ENCODE data around the gene ARL5A.
A peak's percentile ranks its signal among the peaks of the same experiment; 100 is the strongest.

ARL5A gene

DNA sequence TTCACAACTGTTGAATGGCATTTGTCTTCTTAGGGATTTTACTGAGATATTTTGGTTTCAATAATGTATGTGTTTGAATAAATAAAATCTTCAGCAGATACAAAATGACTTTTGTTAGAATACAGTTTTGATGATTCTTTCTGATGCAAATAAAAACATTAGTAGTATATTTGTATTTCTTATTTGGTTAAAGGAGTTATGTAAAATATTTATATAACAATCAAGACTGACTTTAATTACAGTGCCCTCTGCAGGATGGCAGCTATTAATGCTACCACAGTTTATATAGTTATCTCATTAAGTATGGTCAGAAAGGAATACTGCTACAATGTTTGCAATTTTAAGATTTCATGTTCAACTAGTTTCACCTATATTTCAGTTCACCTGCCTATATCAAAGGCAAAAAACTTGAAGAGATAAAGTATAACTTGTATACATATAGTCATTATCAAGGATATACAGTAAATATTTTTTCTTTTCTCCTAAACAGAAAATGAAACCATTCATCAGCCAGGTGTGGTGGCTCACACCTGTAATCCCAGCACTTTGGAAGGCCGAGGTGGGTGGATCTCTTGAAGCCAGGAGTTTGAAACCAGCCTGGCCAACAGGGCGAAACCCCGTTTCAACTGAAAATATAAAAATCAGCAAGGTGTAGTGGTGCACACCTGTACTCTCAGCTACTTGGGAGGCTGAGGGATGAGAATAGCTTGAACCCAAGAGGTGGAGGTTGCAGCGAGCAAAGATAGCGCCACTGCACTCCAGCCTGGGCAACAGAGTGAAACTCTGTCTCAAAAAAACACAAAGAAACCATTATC lies 19.8 kb downstream of the ARL5A start:
- TF ChIP-seq, protein P1, sequence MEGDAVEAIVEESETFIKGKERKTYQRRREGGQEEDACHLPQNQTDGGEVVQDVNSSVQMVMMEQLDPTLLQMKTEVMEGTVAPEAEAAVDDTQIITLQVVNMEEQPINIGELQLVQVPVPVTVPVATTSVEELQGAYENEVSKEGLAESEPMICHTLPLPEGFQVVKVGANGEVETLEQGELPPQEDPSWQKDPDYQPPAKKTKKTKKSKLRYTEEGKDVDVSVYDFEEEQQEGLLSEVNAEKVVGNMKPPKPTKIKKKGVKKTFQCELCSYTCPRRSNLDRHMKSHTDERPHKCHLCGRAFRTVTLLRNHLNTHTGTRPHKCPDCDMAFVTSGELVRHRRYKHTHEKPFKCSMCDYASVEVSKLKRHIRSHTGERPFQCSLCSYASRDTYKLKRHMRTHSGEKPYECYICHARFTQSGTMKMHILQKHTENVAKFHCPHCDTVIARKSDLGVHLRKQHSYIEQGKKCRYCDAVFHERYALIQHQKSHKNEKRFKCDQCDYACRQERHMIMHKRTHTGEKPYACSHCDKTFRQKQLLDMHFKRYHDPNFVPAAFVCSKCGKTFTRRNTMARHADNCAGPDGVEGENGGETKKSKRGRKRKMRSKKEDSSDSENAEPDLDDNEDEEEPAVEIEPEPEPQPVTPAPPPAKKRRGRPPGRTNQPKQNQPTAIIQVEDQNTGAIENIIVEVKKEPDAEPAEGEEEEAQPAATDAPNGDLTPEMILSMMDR (conservative IDR thresholded peaks at IDR 0.05): peak; percentile 77
- no peak for TF ChIP-seq ZFX (IDR thresholded peaks at IDR 0.05)
- H3K27ac ChIP-seq: no peak overlapping the region

DNA sequence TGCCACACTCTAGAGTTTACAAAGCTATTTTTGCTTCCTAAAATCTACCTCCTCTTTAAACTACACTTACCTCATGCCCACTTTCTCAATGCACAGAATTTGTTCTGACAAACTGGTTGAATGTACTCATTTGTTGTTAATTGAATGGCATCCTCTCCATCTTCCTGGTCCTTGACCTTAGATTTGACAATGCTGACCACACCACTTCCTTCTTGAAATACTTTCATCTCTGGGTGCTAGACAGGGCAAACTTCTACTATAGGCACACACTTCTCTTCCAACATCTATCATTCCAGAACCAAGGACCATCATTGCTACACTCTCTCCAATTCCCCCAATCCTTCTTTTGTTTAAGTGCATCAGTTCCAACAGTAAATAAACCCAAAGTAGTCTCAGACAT lies 22.3 kb downstream of the ARL5A start:
- H3K27ac ChIP-seq: no peak overlapping the region
- TF ChIP-seq, protein P1 (conservative IDR thresholded peaks at IDR 0.05): no peak
- TF ChIP-seq ZFX (IDR thresholded peaks at IDR 0.05): no peak

DNA sequence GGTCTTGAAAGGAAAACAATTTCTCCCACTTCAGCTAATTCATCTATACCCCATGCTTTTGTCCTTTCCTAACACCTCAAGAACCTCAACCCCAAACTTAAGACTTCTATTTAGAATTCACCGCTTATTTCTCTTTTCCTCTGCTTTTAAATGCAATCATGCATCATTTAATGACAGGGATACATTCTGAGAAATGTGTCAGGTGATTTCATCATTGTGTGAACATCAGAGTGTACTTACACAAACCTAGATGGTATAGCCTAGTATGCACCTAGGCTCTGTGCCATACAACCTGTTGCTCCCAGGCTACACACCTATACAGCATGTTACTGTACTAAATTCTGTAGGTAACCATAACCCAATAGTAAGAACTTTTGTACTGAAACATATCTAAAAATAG lies 22.9 kb downstream of the ARL5A start:
- no peak for TF ChIP-seq ZFX (IDR thresholded peaks at IDR 0.05)
- TF ChIP-seq, protein P1 (conservative IDR thresholded peaks at IDR 0.05): no peak
- no peak overlapping the region for H3K27ac ChIP-seq

DNA sequence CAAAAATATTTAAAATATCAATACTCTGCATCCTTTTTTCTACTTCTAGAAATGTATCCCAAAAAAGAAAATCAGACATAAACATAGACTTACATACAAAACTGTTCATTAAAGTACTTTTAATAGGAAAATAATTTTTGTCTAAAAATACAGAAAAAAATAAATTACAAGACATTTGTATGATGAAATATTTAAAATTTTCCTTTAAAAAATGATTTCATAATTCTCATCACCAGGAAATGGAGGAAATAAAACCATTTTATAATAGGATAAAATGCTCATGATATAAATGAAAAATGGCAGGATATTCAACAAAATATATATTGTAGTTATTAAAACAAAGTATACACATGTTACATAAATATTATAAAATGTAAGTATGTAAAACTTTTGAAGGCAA lies 24.4 kb downstream of the ARL5A start:
- H3K27ac ChIP-seq: no peak overlapping the region
- TF ChIP-seq ZFX (IDR thresholded peaks at IDR 0.05): no peak
- TF ChIP-seq, protein P1 (conservative IDR thresholded peaks at IDR 0.05): no peak

DNA sequence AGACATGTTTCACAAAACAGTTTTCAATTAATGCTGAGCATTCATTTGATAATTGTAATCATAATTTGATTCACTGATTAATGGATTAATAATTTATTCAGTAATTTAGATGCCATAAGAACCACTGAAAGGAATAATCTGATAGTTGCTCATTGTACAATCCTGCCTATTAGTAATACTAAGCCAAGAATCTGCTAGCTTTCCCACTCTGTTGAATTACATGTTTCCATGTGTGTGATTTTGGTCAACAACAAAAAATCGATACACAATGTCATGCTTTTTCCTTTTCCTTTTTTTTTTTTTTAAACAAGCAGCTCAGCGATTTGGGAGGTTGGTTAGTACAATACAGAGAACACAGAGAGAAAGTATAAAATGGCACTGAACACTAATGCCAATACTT lies 25.9 kb downstream of the ARL5A start:
- TF ChIP-seq, protein P1 (conservative IDR thresholded peaks at IDR 0.05): no peak
- TF ChIP-seq ZFX (IDR thresholded peaks at IDR 0.05): no peak
- H3K27ac ChIP-seq: no peak overlapping the region

DNA sequence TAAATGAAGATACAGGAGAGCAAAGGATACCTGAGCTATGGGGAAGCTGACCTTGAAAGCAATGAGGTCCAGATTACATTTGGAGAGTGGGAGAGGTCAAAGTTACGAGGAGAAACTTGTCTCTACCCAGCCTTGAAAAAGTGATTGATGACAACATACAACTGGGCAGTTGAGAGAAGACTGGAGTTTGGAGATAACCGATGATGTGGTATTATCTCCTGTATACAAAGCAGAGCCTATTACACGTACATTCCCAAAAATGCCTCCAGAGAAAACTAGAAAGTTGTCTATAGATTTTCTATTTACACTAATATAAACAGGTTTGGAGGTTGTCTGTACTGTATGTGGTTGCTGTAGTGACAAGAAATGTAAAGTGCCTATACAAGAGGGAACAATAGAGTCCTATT lies 28.3 kb downstream of the ARL5A start:
- no peak overlapping the region for H3K27ac ChIP-seq
- TF ChIP-seq, protein P1 (conservative IDR thresholded peaks at IDR 0.05): no peak
- no peak for TF ChIP-seq ZFX (IDR thresholded peaks at IDR 0.05)

DNA sequence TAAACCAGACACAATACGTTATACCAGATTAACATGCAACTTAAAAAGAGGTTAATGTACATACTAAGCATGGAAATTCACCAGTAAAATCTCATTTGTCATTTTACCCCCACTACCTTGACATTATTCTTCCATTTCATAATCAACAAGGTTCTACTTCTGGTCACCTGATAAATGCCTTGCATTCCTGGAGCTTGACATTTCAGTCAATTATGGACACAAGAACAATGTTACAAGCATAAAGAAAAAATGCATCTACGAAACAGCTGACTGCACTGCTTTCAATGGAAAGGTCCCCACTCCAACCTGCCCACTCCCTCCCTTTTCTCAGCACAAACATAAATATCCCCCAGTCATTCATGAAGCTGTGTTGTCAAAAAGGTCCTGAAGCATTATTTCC lies 31.4 kb downstream of the ARL5A start:
- TF ChIP-seq ZFX (IDR thresholded peaks at IDR 0.05): no peak
- TF ChIP-seq, protein P1 (conservative IDR thresholded peaks at IDR 0.05): no peak

More for the DNA sequence above, 31.4 kb downstream of the ARL5A start:
- H3K27ac ChIP-seq: no peak overlapping the region

All from C4-2B (cell line).